Measurements from ENCODE around the gene ELOVL5.

The ELOVL5 gene

DNA sequence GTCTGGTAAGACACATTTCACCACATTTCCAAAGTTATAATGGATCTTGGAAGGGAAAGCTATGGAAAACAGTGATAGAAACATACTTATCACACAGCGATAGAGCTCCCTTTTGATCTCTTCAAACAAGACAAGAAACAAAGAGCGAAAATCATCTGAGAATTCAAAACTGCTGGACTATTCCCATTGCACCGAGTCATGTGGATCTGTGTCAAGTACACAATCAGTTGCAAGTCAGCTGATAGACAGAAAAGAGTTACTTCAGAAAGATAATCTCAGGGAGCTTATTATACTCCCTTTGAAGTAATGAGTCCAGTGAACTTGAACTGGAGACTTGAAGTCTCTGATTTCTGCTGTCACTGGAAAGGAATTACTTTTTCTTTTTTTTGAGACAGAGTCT, 110.4 kb downstream of the ELOVL5 start:
- no peak for DNase-seq (ENCODE audit: low read depth)
- TF ChIP-seq, protein P1, sequence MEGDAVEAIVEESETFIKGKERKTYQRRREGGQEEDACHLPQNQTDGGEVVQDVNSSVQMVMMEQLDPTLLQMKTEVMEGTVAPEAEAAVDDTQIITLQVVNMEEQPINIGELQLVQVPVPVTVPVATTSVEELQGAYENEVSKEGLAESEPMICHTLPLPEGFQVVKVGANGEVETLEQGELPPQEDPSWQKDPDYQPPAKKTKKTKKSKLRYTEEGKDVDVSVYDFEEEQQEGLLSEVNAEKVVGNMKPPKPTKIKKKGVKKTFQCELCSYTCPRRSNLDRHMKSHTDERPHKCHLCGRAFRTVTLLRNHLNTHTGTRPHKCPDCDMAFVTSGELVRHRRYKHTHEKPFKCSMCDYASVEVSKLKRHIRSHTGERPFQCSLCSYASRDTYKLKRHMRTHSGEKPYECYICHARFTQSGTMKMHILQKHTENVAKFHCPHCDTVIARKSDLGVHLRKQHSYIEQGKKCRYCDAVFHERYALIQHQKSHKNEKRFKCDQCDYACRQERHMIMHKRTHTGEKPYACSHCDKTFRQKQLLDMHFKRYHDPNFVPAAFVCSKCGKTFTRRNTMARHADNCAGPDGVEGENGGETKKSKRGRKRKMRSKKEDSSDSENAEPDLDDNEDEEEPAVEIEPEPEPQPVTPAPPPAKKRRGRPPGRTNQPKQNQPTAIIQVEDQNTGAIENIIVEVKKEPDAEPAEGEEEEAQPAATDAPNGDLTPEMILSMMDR (IDR thresholded peaks at IDR 0.05; ENCODE audit: insufficient read depth, low read depth, low read length, missing control alignments), result no peak
- H3K4me3 ChIP-seq (ENCODE audit: low read length), result no peak overlapping the region

DNA sequence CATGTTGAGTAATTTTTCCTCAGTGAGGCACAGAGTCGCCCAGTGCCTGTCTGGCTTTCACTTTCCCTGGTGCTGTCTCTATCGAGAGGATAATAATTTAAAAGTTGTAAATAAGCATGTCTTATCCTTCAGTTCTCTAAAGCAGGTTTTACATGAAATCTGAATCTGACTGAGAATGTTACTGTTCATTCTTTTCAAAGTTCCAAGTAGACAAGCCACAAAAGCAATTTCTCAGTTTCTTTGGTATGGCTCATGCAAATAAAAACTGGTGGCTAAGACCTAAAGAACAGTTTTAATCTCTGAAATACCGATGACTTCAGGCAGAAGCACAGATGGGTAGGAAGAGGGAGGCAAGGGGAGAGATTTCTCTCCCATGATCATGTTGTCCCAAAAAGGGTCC, 112.5 kb downstream of the ELOVL5 start:
- no peak overlapping the region for H3K4me3 ChIP-seq (ENCODE audit: low read length)
- TF ChIP-seq, protein P1 (IDR thresholded peaks at IDR 0.05; ENCODE audit: insufficient read depth, low read depth, low read length, missing control alignments), result no peak
- DNase-seq (ENCODE audit: low read depth), result no peak

DNA sequence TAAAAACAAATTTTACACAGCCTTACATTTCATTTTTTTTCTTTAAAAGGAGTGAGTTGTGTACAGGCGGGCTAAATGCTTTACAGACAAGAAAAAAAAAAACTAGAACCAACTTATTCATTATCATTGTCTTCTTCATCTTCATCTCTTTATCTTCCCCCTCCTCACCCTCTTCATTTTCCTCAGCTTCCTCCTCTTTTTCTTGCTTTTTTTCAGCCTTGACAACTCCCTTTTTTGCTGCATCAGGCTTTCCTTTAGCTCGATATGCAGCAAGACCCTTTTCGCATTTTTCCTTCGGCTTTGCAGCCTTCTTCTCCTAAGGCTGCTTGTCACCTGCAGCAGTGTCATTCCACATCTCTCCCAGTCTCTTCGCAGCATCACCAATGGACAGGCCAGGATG, 113.2 kb downstream of the ELOVL5 start:
- TF ChIP-seq, protein P1 (IDR thresholded peaks at IDR 0.05; ENCODE audit: insufficient read depth, low read depth, low read length, missing control alignments), result no peak
- no peak for DNase-seq (ENCODE audit: low read depth)
- no peak overlapping the region for H3K4me3 ChIP-seq (ENCODE audit: low read length)

DNA sequence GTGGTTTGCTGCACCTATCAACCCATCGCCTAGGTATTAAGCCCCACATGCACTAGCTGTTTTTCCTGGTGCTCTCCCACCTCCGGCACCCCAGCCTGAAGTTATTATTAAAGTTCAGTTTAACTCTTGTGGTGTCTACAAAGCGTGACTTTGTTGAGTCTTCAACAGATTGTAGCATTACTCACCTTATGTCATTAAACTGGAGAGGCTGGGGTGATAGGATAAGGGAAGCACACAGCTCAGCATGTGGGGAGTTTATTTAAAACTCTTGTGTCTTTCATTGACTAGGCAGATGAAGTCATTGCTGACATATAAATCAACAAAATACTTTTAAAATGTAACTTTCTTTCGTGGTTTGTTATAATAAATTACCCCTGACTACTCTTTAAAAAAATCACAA, 115.4 kb downstream of the ELOVL5 start:
- DNase-seq (ENCODE audit: low read depth), result no peak
- no peak overlapping the region for H3K4me3 ChIP-seq (ENCODE audit: low read length)
- TF ChIP-seq, protein P1 (IDR thresholded peaks at IDR 0.05; ENCODE audit: insufficient read depth, low read depth, low read length, missing control alignments), result no peak

DNA sequence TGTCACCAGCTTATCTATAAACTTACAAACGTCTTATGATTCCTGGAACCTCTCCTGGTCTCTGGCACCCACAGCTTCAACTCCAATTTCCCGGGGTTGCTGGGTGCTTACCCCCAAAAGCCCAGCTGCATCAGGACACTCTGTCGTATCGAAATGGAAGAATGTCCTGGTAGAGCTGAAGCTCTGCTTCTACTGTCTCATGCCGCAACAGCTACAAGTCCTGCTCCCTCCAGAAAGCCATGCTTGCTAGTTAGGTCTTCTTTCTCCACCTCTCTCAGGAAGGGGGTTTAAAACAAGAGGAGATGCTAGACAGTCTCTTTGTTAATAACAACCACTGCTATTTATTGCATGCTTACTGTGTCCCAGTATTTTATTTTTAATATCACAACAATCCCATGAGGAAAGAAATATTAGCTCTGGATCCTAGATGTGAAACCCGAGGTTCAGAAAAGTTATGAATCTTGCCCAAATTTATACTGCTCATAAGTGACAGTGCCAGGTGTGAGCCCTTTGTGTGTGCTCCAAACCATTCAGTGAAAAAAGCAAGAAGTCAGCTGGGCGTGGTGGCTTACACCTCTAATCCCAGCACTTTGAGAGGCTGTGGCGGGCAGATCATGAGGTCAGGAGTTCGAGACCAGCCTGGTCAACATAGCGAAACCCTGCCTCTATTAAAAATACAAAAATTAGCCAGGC, 117.8 kb downstream of the ELOVL5 start:
- DNase-seq (ENCODE audit: low read depth), result no peak
- H3K4me3 ChIP-seq (ENCODE audit: low read length), result no peak overlapping the region
- TF ChIP-seq, protein P1 (IDR thresholded peaks at IDR 0.05; ENCODE audit: insufficient read depth, low read depth, low read length, missing control alignments), result no peak

DNA sequence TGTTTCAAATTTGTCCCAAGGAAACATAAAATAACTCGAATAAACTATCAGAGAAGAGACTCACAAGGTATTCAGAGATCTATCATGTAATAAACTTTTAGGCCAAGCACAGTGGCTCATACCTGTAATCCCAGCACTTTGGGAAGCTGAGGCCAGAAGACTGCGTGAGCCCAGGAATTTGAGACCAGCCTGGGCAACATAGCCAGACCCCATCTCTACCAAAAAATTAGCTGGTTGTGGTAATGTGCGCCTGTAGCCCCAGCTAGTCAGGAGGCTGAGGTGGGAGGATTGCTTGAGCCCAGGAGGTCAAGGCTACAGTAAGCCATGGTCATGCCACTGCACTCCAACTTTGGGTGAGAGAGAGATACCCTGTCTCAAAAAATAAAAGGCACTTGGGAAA, 120.9 kb downstream of the ELOVL5 start:
- TF ChIP-seq, protein P1 (IDR thresholded peaks at IDR 0.05; ENCODE audit: insufficient read depth, low read depth, low read length, missing control alignments), result no peak
- no peak for DNase-seq (ENCODE audit: low read depth)
- H3K4me3 ChIP-seq (ENCODE audit: low read length), result no peak overlapping the region

DNA sequence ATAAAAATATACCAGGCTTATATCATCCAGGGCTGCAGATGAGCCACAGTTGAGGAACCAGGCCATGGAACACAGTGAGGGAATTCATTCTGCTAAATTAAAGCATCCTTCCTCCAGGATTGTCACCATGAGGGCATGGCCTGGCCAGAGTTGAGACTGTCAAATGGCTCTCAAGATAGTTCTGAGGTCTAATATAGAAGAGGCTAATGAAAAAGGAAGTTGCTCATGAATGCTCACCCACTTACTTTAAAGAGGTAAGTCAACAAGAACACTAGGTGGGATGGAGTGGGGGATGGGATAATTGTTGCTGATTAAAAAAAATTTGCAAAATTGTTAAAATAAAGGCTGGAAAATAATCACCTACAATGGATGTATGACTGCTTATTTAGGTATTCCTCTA, 128.1 kb downstream of the ELOVL5 start:
- TF ChIP-seq, protein P1 (IDR thresholded peaks at IDR 0.05; ENCODE audit: insufficient read depth, low read depth, low read length, missing control alignments), result no peak

More for the DNA sequence above, 128.1 kb downstream of the ELOVL5 start:
- no peak for DNase-seq (ENCODE audit: low read depth)
- H3K4me3 ChIP-seq (ENCODE audit: low read length), result no peak overlapping the region

All from epithelial cell of esophagus (primary cell).